ENCODE measurements around the gene HS6ST3. TPM values are rescaled to one million over a fixed set of nuclear protein-coding genes. Genes with fewer than 3 reads are reported as not detected.

Gene HS6ST3
- total and polyA plus RNA-seq, 9 of the 15 experiments (the other 6 are each of a cell fraction or from before 2014, with no cell fraction given): not detected

DNA sequence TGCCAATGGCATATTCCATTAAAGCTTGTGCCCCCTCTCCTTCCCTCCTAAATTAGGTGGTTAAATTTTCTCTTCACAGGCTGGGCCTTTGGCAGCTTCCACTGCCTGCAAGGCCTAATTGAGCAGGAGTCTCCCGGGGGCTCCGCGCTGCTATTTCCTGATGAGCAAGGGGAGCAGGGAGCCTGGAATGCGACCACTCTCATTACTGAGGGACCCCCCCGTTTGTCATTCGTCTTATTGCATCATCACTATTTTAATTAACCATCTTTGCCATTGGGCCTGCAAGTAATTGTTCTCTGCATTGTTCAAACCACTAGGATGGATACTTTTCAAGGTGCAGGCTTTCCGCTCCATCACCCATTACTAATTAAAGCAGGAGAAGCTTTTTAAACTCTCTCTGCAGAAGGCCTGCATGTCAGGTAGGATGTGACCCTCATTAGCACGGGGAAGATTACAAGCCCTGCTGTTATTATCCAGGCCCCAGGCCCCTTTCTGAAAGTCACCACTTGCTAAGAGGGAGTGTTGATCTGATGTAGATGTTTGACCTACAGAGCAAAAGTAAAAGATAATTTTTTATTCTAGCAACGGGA lies 762.0 kb downstream of the HS6ST3 start:
- H3K4me2 ChIP-seq (ENCODE audit: insufficient read depth, low read length): no peak overlapping the region
- H3K27ac ChIP-seq (ENCODE audit: extremely low read depth, low read depth, low read length): no peak overlapping the region
- 2% methylated on average over 9 of the region's 9 CpGs for WGBS (ENCODE audit: insufficient coverage, low coverage, missing lambda C conversion rate)
- H2AFZ ChIP-seq (ENCODE audit: low read depth, low read length): no peak overlapping the region
- H3K9ac ChIP-seq (ENCODE audit: insufficient read depth in 1 of 2, low read depth in 2 of 2, low read length in 2 of 2): no peak overlapping the region
- H3K79me2 ChIP-seq (ENCODE audit: control insufficient read depth, insufficient read depth, low read length): no peaks in the 10 kb centered on the region
- H3K4me1 ChIP-seq (replicated peaks in 1 of 2; ENCODE audit: control insufficient read depth in 2 of 2, insufficient read depth in 2 of 2, low read length in 2 of 2): no peaks in the 10 kb centered on the region
- no peaks in the 10 kb centered on the region for H3K9me3 ChIP-seq (replicated peaks; ENCODE audit: control insufficient read depth, insufficient read depth, low read depth, low read length)
- no TSS peak for BruUV-seq (replicated peaks)
- no peak for FAIRE-seq
- H4K20me1 ChIP-seq (replicated peaks; ENCODE audit: control insufficient read depth, insufficient read depth, low read length): no peaks in the 10 kb centered on the region
- no peaks in the 10 kb centered on the region for H3K9me1 ChIP-seq (ENCODE audit: control insufficient read depth, insufficient read depth, low read length)
- intact Hi-C loops (cut with micrococcal nuclease) (no loop called here), in situ Hi-C loops (cut with MboI) (no loop called here)
- no peak for ATAC-seq
- ChIA-PET POLR2A (no interaction called here), CTCF (ENCODE audit: low intra/inter-chr PET ratio) (no interaction called here)
- no peaks in the 10 kb centered on the region for H3K27me3 ChIP-seq (ENCODE audit: control insufficient read depth in 2 of 2, insufficient read depth in 2 of 2, low read length in 2 of 2)
- no peak overlapping the region for H3K4me3 ChIP-seq
- TF ChIP-seq, protein P1, sequence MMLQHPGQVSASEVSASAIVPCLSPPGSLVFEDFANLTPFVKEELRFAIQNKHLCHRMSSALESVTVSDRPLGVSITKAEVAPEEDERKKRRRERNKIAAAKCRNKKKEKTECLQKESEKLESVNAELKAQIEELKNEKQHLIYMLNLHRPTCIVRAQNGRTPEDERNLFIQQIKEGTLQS (IDR thresholded peaks at IDR 0.05): 0 out of 2 replicates have a peak, but pooled peaks have one; percentile 11
- TF ChIP-seq, protein P1 (CRISPR knock-in tag; conservative IDR thresholded peaks at IDR 0.05): no peak
- TF ChIP-seq CEBPG (CRISPR knock-in tag; IDR thresholded peaks at IDR 0.05): no peak
- peak in 1 of 2 experiments; percentile 41; a peak in 1 of 4 replicates for TF ChIP-seq CEBPG (tag; conservative IDR thresholded peaks at IDR 0.05 in 1 of 2, IDR thresholded peaks at IDR 0.05 in 1 of 2)
- no peak for TF ChIP-seq ZNF184 (CRISPR knock-in tag; IDR thresholded peaks at IDR 0.05)
- TF ChIP-seq, protein P2, sequence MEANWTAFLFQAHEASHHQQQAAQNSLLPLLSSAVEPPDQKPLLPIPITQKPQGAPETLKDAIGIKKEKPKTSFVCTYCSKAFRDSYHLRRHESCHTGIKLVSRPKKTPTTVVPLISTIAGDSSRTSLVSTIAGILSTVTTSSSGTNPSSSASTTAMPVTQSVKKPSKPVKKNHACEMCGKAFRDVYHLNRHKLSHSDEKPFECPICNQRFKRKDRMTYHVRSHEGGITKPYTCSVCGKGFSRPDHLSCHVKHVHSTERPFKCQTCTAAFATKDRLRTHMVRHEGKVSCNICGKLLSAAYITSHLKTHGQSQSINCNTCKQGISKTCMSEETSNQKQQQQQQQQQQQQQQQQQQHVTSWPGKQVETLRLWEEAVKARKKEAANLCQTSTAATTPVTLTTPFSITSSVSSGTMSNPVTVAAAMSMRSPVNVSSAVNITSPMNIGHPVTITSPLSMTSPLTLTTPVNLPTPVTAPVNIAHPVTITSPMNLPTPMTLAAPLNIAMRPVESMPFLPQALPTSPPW (CRISPR knock-in tag; IDR thresholded peaks at IDR 0.05): no peak
- TF ChIP-seq KLF1 (tag; IDR thresholded peaks at IDR 0.05): no peak
- no peak for TF ChIP-seq LCOR (CRISPR knock-in tag; IDR thresholded peaks at IDR 0.05)
- H3K36me3 ChIP-seq (ENCODE audit: control insufficient read depth, insufficient read depth, low read length): no peaks in the 10 kb centered on the region
- DNase-seq (ENCODE audit: extremely low read depth in 1 of 4, low spot score in 3 of 4): no peak
